HG03139 (cell line): ENCODE measurements around the gene TRIM2.
"Not testable (repeated sequence)": the region's sequence is repeated elsewhere in the genome, so short reads cannot be mapped to it uniquely, and the experiment has no call there.

ENCODE experiments used
- ATAC-seq: cut with Tn5 transposase; IDR thresholded peaks from one replicate; pipeline ENCODE4 v1.9.1; 2021; ENCODE audit not compliant: unreplicated experiment

TRIM2 gene

GRCh38 chr4:153186046-153186728 lies 18.1 kb upstream of the TRIM2 start:
- no peak for ATAC-seq

- no peak for ATAC-seq
These were observed 15.0 kb upstream of the TRIM2 start for GRCh38 chr4:153189016-153189801.

- no peak for ATAC-seq
These were observed 12.4 kb upstream of the TRIM2 start for GRCh38 chr4:153191795-153192363.

GRCh38 chr4:153197301-153197700 lies 6.9 kb upstream of the TRIM2 start:
- ATAC-seq, result no peak

GRCh38 chr4:153198719-153199118 lies 5.5 kb upstream of the TRIM2 start:
- ATAC-seq, result no peak

GRCh38 chr4:153203746-153204145 lies 497 bp upstream of the TRIM2 start:
- not testable (repeated sequence) for ATAC-seq

- no peak for ATAC-seq
These were observed 745 bp downstream of the TRIM2 start for GRCh38 chr4:153204728-153205648.

- no peak for ATAC-seq
These were observed 1.5 kb downstream of the TRIM2 start for GRCh38 chr4:153205757-153206156.

- no peak for ATAC-seq
These were observed 2.3 kb downstream of the TRIM2 start for GRCh38 chr4:153206534-153206933.

- no peak for ATAC-seq
These were observed 2.8 kb downstream of the TRIM2 start for GRCh38 chr4:153207027-153207426.

- no peak for ATAC-seq
These were observed 3.3 kb downstream of the TRIM2 start for GRCh38 chr4:153207567-153207966.

- no peak for ATAC-seq
These were observed 5.2 kb downstream of the TRIM2 start for GRCh38 chr4:153209410-153209809.

GRCh38 chr4:153210727-153211126 lies 6.5 kb downstream of the TRIM2 start:
- ATAC-seq, result no peak

GRCh38 chr4:153211986-153212728 lies 7.9 kb downstream of the TRIM2 start:
- no peak for ATAC-seq

GRCh38 chr4:153212736-153213135 lies 8.5 kb downstream of the TRIM2 start:
- ATAC-seq, result no peak

GRCh38 chr4:153215921-153216320 lies 11.7 kb downstream of the TRIM2 start:
- ATAC-seq, result no peak

- ATAC-seq, result no peak
These were observed 12.3 kb downstream of the TRIM2 start for GRCh38 chr4:153216546-153216945.

GRCh38 chr4:153217440-153217839 lies 13.2 kb downstream of the TRIM2 start:
- no peak for ATAC-seq

- no peak for ATAC-seq
These were observed 14.7 kb downstream of the TRIM2 start for GRCh38 chr4:153218961-153219360.

GRCh38 chr4:153220682-153221395 lies 16.6 kb downstream of the TRIM2 start:
- no peak for ATAC-seq
